PC-3 (cell line): ENCODE measurements around the gene CLEC4D.

ENCODE experiments used
- EZH2 ChIP-seq: fragments of 300-600 bp; sonication (generic); IDR thresholded peaks from one replicate; pipeline ENCODE4 v1.6.1; 2017; ENCODE audit warnings: antibody characterized with exemption, mild to moderate bottlenecking, low read length; ENCODE audit not compliant: unreplicated experiment
- EZH2phosphoT487 ChIP-seq: fragments of 300-600 bp; sonication (generic); IDR thresholded peaks from 2 replicates; pipeline ENCODE4 v1.6.1; 2018; ENCODE audit warnings: mild to moderate bottlenecking, antibody characterized with exemption, low read length, borderline replicate concordance
- TF ChIP-seq, protein P1 (sequence below): fragments of 300-600 bp; sonication (generic); conservative IDR thresholded peaks from 2 replicates; pipeline ENCODE4 v1.5.1; 2017; ENCODE audit warnings: antibody characterized with exemption, low read depth, mild to moderate bottlenecking, low read length

DNA sequence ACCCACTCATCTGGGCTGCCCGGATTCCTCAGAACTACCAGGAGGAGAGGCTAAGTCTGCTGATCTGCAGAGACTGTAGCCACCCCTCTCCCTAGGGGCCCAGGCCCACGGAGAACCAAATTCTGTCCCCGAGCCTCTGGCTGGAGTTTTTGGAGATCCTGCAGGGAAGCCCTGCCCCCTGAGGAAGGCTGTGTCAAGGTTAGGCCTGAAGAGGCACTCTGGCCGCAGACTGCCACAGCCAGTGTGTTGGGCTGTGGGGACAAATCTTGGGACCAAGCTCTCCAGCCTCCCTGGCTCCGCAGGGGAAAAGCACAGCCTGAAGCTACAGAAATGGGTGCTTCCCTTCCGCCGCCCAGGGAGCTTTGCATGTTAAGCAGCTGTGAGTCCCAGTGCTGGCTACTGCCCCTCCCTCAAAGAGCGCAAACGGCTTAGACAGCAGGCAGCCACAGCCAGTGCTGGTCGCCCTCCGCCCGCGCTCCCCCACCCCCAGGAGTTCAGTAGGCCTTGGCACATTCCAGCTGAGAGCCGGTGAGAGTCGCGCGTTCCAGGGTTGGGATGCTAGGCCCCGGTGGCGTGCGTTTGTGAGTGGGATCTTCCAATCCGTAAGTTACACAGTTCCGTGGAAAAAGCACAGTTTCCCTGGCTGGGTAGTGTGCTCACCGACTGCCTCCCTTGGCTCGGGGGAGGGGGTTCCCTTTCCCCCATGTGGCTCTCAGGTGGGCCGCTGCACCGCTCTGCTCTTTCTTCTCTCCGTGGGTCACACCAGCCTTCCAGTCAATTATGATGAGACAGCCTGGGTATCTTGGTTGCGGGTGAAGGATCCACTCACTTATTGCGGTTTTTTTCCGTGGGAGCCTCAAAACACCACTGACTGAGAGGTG is 14.2 kb downstream of the CLEC4D start:
- TF ChIP-seq EZH2 (no peak), EZH2phosphoT487 (no peak)
- TF ChIP-seq, protein P1, sequence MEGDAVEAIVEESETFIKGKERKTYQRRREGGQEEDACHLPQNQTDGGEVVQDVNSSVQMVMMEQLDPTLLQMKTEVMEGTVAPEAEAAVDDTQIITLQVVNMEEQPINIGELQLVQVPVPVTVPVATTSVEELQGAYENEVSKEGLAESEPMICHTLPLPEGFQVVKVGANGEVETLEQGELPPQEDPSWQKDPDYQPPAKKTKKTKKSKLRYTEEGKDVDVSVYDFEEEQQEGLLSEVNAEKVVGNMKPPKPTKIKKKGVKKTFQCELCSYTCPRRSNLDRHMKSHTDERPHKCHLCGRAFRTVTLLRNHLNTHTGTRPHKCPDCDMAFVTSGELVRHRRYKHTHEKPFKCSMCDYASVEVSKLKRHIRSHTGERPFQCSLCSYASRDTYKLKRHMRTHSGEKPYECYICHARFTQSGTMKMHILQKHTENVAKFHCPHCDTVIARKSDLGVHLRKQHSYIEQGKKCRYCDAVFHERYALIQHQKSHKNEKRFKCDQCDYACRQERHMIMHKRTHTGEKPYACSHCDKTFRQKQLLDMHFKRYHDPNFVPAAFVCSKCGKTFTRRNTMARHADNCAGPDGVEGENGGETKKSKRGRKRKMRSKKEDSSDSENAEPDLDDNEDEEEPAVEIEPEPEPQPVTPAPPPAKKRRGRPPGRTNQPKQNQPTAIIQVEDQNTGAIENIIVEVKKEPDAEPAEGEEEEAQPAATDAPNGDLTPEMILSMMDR, result no peak
